SK-N-MC (cell line): Measurements from ENCODE around the gene COPS7A.

ENCODE experiments used
- DNase-seq: peaks from one replicate; pipeline ENCODE4 v3.0.0-alpha.2; 2011; ENCODE audit warnings: low read depth, low spot score
- H3K27ac ChIP-seq: fragments of 200-600 bp; sonication (generic); 2 replicates; pipeline ENCODE4 v1.5.1; 2016; ENCODE audit warnings: mixed run types
- H3K36me3 ChIP-seq: fragments of 200-600 bp; sonication (generic); 2 replicates; pipeline ENCODE4 v1.6.1; 2017; ENCODE audit warnings: antibody characterized with exemption, low read length, mixed read lengths; ENCODE audit not compliant: insufficient read depth
- H3K4me3 ChIP-seq: fragments of 200-600 bp; sonication (generic); 2 replicates; pipeline ENCODE4 v1.5.1; 2016
- H3K9ac ChIP-seq: fragments of 200-600 bp; sonication (generic); 2 replicates; pipeline ENCODE4 v1.8.0; 2017; ENCODE audit warnings: mixed run types, mixed read lengths; ENCODE audit not compliant: insufficient read length
- H3K9me3 ChIP-seq: fragments of 200-600 bp; sonication (generic); 2 replicates; pipeline ENCODE4 v1.6.1; 2017; ENCODE audit warnings: low read depth, mild to moderate bottlenecking, antibody characterized with exemption, low read length, moderate library complexity, mixed read lengths
- EZH2 ChIP-seq: fragments of 200-600 bp; sonication (generic); IDR thresholded peaks from one replicate; pipeline ENCODE4 v1.6.1; 2017; ENCODE audit warnings: antibody characterized with exemption
- FOXP2 ChIP-seq: optimal IDR thresholded peaks from 2 replicates; pipeline ENCODE3; 2011; ENCODE audit warnings: mild to moderate bottlenecking, moderate library complexity; ENCODE audit not compliant: insufficient read depth; ENCODE audit errors: extremely low read length, control extremely low read depth
- POLR2AphosphoS5 ChIP-seq: IDR thresholded peaks from 2 replicates; pipeline ENCODE4 v1.6.1; 2012; ENCODE audit warnings: mild to moderate bottlenecking, low read depth, low read length, borderline replicate concordance

COPS7A gene

GRCh38 chr12:6769666-6770065 is 45.8 kb downstream of the COPS7A start:
- Histone ChIP-seq H3K36me3 (peaks cover 21% of the 10 kb centered on the region; the same call in 1 of the 2 replicates), H3K9ac (no peak overlapping the region), H3K4me3 (no peak overlapping the region), H3K9me3 (no peaks in the 10 kb centered on the region), H3K27ac (no peak overlapping the region)
- no peak for DNase-seq
- no peak for TF ChIP-seq EZH2
- no peak for TF ChIP-seq POLR2AphosphoS5
- TF ChIP-seq FOXP2, result no peak

- Histone ChIP-seq H3K36me3 (peaks cover 21% of the 10 kb centered on the region; the same call in 1 of the 2 replicates), H3K4me3 (no peak overlapping the region), H3K9ac (no peak overlapping the region), H3K27ac (no peak overlapping the region), H3K9me3 (no peaks in the 10 kb centered on the region)
- DNase-seq, result no peak
- TF ChIP-seq FOXP2 (no peak), POLR2AphosphoS5 (no peak), EZH2 (no peak)
Measured at GRCh38 chr12:6770094-6770493, 46.2 kb downstream of the COPS7A start.

GRCh38 chr12:6770600-6770999 is 46.8 kb downstream of the COPS7A start:
- Histone ChIP-seq H3K9ac (no peak overlapping the region), H3K4me3 (no peak overlapping the region), H3K9me3 (no peaks in the 10 kb centered on the region), H3K36me3 (peaks cover 21% of the 10 kb centered on the region; the same call in 1 of the 2 replicates), H3K27ac (no peak overlapping the region)
- DNase-seq, result no peak
- no peak for TF ChIP-seq FOXP2
- no peak for TF ChIP-seq EZH2
- no peak for TF ChIP-seq POLR2AphosphoS5

GRCh38 chr12:6771091-6771495 is 47.2 kb downstream of the COPS7A start:
- Histone ChIP-seq H3K9me3 (no peaks in the 10 kb centered on the region), H3K27ac (0 out of 2 replicates have a peak overlapping the region, but pooled peaks have one; percentile 36), H3K4me3 (no peak overlapping the region), H3K36me3 (peaks cover 21% of the 10 kb centered on the region; the same call in 1 of the 2 replicates), H3K9ac (no peak overlapping the region)
- DNase-seq, result no peak
- TF ChIP-seq POLR2AphosphoS5 (0 out of 2 replicates have a peak, but pooled peaks have one; percentile 9), EZH2 (no peak), FOXP2 (no peak)

- DNase-seq, result no peak
- Histone ChIP-seq H3K9me3 (no peaks in the 10 kb centered on the region), H3K9ac (no peak overlapping the region), H3K36me3 (peaks cover 21% of the 10 kb centered on the region; the same call in 1 of the 2 replicates), H3K27ac (0 out of 2 replicates have a peak overlapping the region, but pooled peaks have one; percentile 39), H3K4me3 (no peak overlapping the region)
- 0 out of 2 replicates have a peak, but pooled peaks have one; percentile 40 for TF ChIP-seq POLR2AphosphoS5
- no peak for TF ChIP-seq FOXP2
Measured at GRCh38 chr12:6771509-6772330, 47.9 kb downstream of the COPS7A start.

GRCh38 chr12:6772331-6772695 is 48.5 kb downstream of the COPS7A start, which contains the start of gene LAG3:
Gene LAG3 (plus strand): TSS chr12:6772520. CDS start chr12:6772853, 333 bp downstream.
- Histone ChIP-seq H3K9ac (no peak within 1 kb of the TSS), H3K4me3 (no peak within 1 kb of the TSS)
- TF ChIP-seq FOXP2 (no peak), EZH2 (no peak), POLR2AphosphoS5 (no peak)

GRCh38 chr12:6772726-6773589 is 49.1 kb downstream of the COPS7A start:
- no peak overlapping the region for H3K27ac ChIP-seq
- no peak for DNase-seq
- no peaks in the 10 kb centered on the region for H3K9me3 ChIP-seq
- H3K36me3 ChIP-seq, result peaks cover 21% of the 10 kb centered on the region; the same call in 1 of the 2 replicates
- no peak overlapping the region for H3K4me3 ChIP-seq
- TF ChIP-seq FOXP2, result no peak
- TF ChIP-seq EZH2, result no peak
- TF ChIP-seq POLR2AphosphoS5, result no peak
- no peak overlapping the region for H3K9ac ChIP-seq

More at GRCh38 chr12:6772331-6772695, 48.5 kb downstream of the COPS7A start, which contains the start of gene LAG3:
- Histone ChIP-seq H3K27ac (0 out of 2 replicates have a peak within 1 kb of the TSS, but pooled peaks have one; percentile 39), H3K36me3 (peaks cover 21% of the 10 kb centered on the region; the same call in 1 of the 2 replicates), H3K9me3 (no peaks in the 10 kb centered on the region)
- DNase-seq, result no peak
